DOHH2 (cell line): ENCODE measurements around the gene RIMS1.

Experiments
- EZH2phosphoT487 ChIP-seq: fragments of 200-600 bp; sonication (generic); IDR thresholded peaks from 2 replicates; pipeline ENCODE4 v1.6.1; 2017; ENCODE audit warnings: borderline replicate concordance, mild to moderate bottlenecking, antibody characterized with exemption, low read length, moderate library complexity, mixed read lengths
- TF ChIP-seq, protein P1 (sequence below): fragments of 200-600 bp; sonication (generic); IDR thresholded peaks from one replicate; pipeline ENCODE4 v1.5.1; 2014; ENCODE audit warnings: antibody characterized with exemption, mild to moderate bottlenecking, low read depth, low read length; ENCODE audit not compliant: poor library complexity, severe bottlenecking

DNA sequence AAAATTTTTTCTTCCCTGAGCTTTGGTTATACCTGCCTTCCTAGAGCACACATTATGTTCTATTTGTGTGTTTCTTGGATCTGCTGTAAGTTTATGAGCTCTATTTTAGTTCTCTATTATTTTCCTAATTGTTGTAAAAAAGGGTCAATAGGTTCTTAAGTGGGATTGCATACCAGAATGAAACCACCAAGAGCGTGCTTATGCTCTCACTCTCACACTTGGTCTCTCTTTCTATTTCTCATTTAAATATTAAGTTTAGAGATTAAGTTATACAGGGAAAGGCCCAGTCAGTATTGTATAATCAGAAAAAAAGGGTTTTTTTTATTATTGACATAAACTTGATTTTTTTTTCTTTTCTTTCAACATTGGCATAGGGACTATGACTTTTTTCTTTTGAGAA, 96.8 kb downstream of the RIMS1 start:
- TF ChIP-seq, protein P1, sequence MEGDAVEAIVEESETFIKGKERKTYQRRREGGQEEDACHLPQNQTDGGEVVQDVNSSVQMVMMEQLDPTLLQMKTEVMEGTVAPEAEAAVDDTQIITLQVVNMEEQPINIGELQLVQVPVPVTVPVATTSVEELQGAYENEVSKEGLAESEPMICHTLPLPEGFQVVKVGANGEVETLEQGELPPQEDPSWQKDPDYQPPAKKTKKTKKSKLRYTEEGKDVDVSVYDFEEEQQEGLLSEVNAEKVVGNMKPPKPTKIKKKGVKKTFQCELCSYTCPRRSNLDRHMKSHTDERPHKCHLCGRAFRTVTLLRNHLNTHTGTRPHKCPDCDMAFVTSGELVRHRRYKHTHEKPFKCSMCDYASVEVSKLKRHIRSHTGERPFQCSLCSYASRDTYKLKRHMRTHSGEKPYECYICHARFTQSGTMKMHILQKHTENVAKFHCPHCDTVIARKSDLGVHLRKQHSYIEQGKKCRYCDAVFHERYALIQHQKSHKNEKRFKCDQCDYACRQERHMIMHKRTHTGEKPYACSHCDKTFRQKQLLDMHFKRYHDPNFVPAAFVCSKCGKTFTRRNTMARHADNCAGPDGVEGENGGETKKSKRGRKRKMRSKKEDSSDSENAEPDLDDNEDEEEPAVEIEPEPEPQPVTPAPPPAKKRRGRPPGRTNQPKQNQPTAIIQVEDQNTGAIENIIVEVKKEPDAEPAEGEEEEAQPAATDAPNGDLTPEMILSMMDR: no peak
- no peak for TF ChIP-seq EZH2phosphoT487
